ENCODE data around the gene PYCR2. TPM values are rescaled to one million over a fixed set of nuclear protein-coding genes. Genes with fewer than 3 reads are reported as not detected.

The PYCR2 gene
- polyA plus RNA-seq, 2 of the 4 experiments (the other 2 are of a cell fraction) = 45.4 to 50.5 TPM

DNA sequence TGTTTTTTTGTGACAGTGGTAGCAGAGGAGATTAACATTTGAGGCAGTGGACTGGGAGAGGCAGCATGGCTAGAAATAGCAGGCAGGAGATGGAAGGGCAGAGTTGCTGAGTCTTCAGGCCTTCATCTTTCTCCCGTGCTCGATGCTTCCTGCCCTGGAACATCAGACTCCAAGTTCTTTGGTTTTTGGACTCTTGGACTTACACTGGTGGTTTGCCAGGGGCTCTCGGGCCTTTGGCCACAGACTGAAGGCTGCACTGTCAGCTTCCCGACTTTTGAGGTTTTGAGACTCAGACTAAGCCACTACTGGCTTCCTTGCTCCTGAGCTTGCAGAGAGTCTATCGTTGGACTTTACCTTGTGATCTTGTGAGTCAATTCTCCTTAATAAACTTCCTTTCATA, 41.2 kb upstream of the PYCR2 start:
- ChIA-PET CTCF (no interaction called here), POLR2A (no interaction called here)
- Histone ChIP-seq H3K4me3 (no peak overlapping the region), H3K4me2 (no peak overlapping the region), H3K9me3 (no peaks in the 10 kb centered on the region), H3K4me1 (no peaks in the 10 kb centered on the region), H3K27ac (no peak overlapping the region)
- no peak for FAIRE-seq
- no peak for TF ChIP-seq TP53 (CRISPR knock-in tag; IDR thresholded peaks at IDR 0.05)
- TF ChIP-seq, protein P1, sequence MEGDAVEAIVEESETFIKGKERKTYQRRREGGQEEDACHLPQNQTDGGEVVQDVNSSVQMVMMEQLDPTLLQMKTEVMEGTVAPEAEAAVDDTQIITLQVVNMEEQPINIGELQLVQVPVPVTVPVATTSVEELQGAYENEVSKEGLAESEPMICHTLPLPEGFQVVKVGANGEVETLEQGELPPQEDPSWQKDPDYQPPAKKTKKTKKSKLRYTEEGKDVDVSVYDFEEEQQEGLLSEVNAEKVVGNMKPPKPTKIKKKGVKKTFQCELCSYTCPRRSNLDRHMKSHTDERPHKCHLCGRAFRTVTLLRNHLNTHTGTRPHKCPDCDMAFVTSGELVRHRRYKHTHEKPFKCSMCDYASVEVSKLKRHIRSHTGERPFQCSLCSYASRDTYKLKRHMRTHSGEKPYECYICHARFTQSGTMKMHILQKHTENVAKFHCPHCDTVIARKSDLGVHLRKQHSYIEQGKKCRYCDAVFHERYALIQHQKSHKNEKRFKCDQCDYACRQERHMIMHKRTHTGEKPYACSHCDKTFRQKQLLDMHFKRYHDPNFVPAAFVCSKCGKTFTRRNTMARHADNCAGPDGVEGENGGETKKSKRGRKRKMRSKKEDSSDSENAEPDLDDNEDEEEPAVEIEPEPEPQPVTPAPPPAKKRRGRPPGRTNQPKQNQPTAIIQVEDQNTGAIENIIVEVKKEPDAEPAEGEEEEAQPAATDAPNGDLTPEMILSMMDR (IDR thresholded peaks at IDR 0.05) = no peak
- TF ChIP-seq CBX2 (IDR thresholded peaks at IDR 0.05; ENCODE audit: borderline replicate concordance, low read depth) = no peak
- no peak for TF ChIP-seq KDM5A (IDR thresholded peaks at IDR 0.05)
- TF ChIP-seq, protein P2, sequence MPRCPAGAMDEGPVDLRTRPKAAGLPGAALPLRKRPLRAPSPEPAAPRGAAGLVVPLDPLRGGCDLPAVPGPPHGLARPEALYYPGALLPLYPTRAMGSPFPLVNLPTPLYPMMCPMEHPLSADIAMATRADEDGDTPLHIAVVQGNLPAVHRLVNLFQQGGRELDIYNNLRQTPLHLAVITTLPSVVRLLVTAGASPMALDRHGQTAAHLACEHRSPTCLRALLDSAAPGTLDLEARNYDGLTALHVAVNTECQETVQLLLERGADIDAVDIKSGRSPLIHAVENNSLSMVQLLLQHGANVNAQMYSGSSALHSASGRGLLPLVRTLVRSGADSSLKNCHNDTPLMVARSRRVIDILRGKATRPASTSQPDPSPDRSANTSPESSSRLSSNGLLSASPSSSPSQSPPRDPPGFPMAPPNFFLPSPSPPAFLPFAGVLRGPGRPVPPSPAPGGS (IDR thresholded peaks at IDR 0.05) = no peak
- TF ChIP-seq NFE2L2 (conservative IDR thresholded peaks at IDR 0.05; ENCODE audit: low read length) = no peak
- TF ChIP-seq JUNB (IDR thresholded peaks at IDR 0.05) = no peak
- no peak for TF ChIP-seq RARB (CRISPR knock-in tag; IDR thresholded peaks at IDR 0.05)
- no peak for TF ChIP-seq EP300 (IDR thresholded peaks at IDR 0.05)
- no peak for TF ChIP-seq MAFK (IDR thresholded peaks at IDR 0.05; ENCODE audit: partially characterized antibody)
- no peak for TF ChIP-seq HOXB13 (CRISPR knock-in tag; IDR thresholded peaks at IDR 0.05; ENCODE audit: low read depth)
- TF ChIP-seq, protein P3, sequence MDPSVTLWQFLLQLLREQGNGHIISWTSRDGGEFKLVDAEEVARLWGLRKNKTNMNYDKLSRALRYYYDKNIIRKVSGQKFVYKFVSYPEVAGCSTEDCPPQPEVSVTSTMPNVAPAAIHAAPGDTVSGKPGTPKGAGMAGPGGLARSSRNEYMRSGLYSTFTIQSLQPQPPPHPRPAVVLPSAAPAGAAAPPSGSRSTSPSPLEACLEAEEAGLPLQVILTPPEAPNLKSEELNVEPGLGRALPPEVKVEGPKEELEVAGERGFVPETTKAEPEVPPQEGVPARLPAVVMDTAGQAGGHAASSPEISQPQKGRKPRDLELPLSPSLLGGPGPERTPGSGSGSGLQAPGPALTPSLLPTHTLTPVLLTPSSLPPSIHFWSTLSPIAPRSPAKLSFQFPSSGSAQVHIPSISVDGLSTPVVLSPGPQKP (IDR thresholded peaks at IDR 0.05; ENCODE audit: low read depth, low read length) = no peak
- no peak for TF ChIP-seq CHD4 (IDR thresholded peaks at IDR 0.05; ENCODE audit: borderline replicate concordance)
- no peak for TF ChIP-seq HDAC2 (IDR thresholded peaks at IDR 0.05)
- WGBS (ENCODE audit: missing lambda C conversion rate) = 77% methylated on average over 5 of the region's 5 CpGs
- ATAC-seq = no peak
- no peak for DNase-seq (ENCODE audit: low read depth in 1 of 2, low spot score in 1 of 2)

DNA sequence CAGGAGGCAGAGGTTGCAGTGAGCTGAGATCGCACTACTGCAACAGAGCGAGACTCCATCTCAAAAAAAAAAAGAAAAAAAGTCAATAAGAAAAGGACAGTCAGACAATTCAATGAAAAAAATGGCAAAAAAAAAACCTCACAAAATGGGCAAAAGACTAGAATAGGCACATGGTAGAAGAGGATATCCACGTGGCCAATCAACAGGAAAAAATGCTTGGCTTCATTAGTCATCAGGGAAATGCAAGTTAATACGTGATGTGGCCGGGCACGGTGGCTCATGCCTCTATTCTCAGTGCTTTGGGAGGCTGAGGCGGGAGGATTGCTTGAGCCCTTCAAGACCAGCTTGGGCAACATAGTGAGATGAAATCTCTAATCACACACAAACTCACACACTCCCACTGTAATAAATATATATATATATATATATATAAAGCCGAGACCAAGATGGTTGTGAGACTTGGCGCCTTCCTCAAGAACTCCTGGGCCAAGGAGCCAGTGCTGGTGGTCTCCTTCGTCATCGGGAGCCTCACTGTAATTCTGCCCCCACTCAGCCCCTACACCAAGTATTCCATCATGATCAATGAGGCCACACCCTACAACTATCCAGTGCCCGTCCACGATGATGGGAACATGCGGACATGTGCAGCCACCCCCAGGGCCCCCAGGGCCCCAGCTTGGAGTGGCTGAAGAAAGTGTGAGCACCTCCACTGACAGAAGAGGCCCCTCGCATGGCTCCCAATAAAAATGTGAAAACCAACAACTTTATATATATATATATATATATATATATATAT, 39.9 kb upstream of the PYCR2 start:
- H3K27ac ChIP-seq = no peak overlapping the region
- ATAC-seq (no peak), FAIRE-seq (no peak), DNase-seq (ENCODE audit: low read depth in 1 of 2, low spot score in 1 of 2) (no peak)
- WGBS (ENCODE audit: missing lambda C conversion rate) = 78% methylated on average over 15 of the region's 15 CpGs
- H3K9me3 ChIP-seq = no peaks in the 10 kb centered on the region
- H3K4me3 ChIP-seq = no peak overlapping the region
- H3K4me1 ChIP-seq = no peaks in the 10 kb centered on the region
- TF ChIP-seq ZSCAN20 (CRISPR knock-in tag; IDR thresholded peaks at IDR 0.05) (no peak), SREBF2 (IDR thresholded peaks at IDR 0.05) (no peak), FOSB (CRISPR knock-in tag; IDR thresholded peaks at IDR 0.05) (no peak), CEBPB (IDR thresholded peaks at IDR 0.05) (no peak), EHMT2 (IDR thresholded peaks at IDR 0.05; ENCODE audit: low read depth) (no peak), RAD21 (conservative IDR thresholded peaks at IDR 0.05 in 1 of 2, IDR thresholded peaks at IDR 0.05 in 1 of 2) (no peak)
- TF ChIP-seq, protein P4, sequence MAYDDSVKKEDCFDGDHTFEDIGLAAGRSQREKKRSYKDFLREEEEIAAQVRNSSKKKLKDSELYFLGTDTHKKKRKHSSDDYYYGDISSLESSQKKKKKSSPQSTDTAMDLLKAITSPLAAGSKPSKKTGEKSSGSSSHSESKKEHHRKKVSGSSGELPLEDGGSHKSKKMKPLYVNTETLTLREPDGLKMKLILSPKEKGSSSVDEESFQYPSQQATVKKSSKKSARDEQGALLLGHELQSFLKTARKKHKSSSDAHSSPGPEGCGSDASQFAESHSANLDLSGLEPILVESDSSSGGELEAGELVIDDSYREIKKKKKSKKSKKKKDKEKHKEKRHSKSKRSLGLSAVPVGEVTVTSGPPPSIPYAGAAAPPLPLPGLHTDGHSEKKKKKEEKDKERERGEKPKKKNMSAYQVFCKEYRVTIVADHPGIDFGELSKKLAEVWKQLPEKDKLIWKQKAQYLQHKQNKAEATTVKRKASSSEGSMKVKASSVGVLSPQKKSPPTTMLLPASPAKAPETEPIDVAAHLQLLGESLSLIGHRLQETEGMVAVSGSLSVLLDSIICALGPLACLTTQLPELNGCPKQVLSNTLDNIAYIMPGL (CRISPR knock-in tag; IDR thresholded peaks at IDR 0.05; ENCODE audit: borderline replicate concordance) = no peak
- ChIA-PET CTCF (interaction anchor here (0.6 to 4.5 kb wide), 10 partner anchors 11 to 645 kb away, joined by 3 to 26 read pairs (median 7); no protein-coding TSS in a partner anchor), POLR2A (no interaction called here)
- no peak overlapping the region for H3K4me2 ChIP-seq

Data from A549 (cell line).